Keratinocyte (primary cell): ENCODE measurements around the gene CDH13. TPM values are rescaled to one million over a fixed set of nuclear protein-coding genes. Genes with fewer than 3 reads are reported as not detected.

Source experiments
- DNase-seq: peaks from one replicate; pipeline ENCODE4 v3.0.0-alpha.2; 2011; ENCODE audit warnings: low read depth, missing footprints, low spot score
- FAIRE-seq: peaks from 2 replicates; lab custom pipeline; 2011; peaks lifted over from hg19 to GRCh38; lab: Jason Lieb, UNC
- H2AFZ ChIP-seq: 2 replicates; pipeline ENCODE4 v1.6.0; 2012; ENCODE audit warnings: low read length, control low read depth, inconsistent platforms; ENCODE audit not compliant: control insufficient read depth
- H3K27ac ChIP-seq: 2 replicates; pipeline ENCODE4 v1.5.1; 2011; ENCODE audit warnings: low read length; ENCODE audit not compliant: control insufficient read depth, insufficient read depth
- H3K27me3 ChIP-seq: 3 replicates; pipeline ENCODE4 v1.6.0; 2011; ENCODE audit warnings: low read length; ENCODE audit not compliant: control insufficient read depth, insufficient read depth; ENCODE audit errors: extremely low read depth
- H3K36me3 ChIP-seq, 2 experiments: 2 replicates in 1 of 2; 3 replicates in 1 of 2; pipeline ENCODE4 v1.5.1; 2011; ENCODE audit warnings: low read length in 2 of 2, mild to moderate bottlenecking in 1 of 2; ENCODE audit not compliant: control insufficient read depth in 2 of 2, insufficient read depth in 2 of 2; ENCODE audit errors: extremely low read depth in 1 of 2
- H3K4me1 ChIP-seq: 3 replicates; pipeline ENCODE4 v1.5.1; 2011; ENCODE audit warnings: low read length; ENCODE audit not compliant: control insufficient read depth, insufficient read depth; ENCODE audit errors: extremely low read depth
- H3K4me2 ChIP-seq: 3 replicates; pipeline ENCODE4 v1.6.0; 2011; ENCODE audit warnings: low read depth, low read length; ENCODE audit not compliant: control insufficient read depth, insufficient read depth; ENCODE audit errors: extremely low read depth
- H3K4me3 ChIP-seq, 3 experiments: fragments of 200-600 bp in 1 of 3; sonication (generic) in 1 of 3; 2 replicates in 2 of 3; 3 replicates in 1 of 3; pipeline ENCODE4 v1.5.1; 2011 to 2016; ENCODE audit warnings: low read length in 3 of 3, mild to moderate bottlenecking in 3 of 3, control low read depth in 2 of 3, inconsistent platforms in 1 of 3, low read depth in 1 of 3, mixed read lengths in 1 of 3, mixed run types in 1 of 3, moderate library complexity in 1 of 3; ENCODE audit not compliant: control insufficient read depth in 2 of 3, insufficient read depth in 2 of 3; ENCODE audit errors: extremely low read depth in 1 of 3
- H3K79me2 ChIP-seq: 2 replicates; pipeline ENCODE4 v1.6.0; 2012; ENCODE audit warnings: low read length; ENCODE audit not compliant: control insufficient read depth, insufficient read depth
- H3K9ac ChIP-seq: 3 replicates; pipeline ENCODE4 v1.6.0; 2011; ENCODE audit warnings: low read length; ENCODE audit not compliant: control insufficient read depth, insufficient read depth; ENCODE audit errors: extremely low read depth
- H3K9me1 ChIP-seq: 3 replicates; pipeline ENCODE4 v1.6.0; 2011; ENCODE audit warnings: low read length; ENCODE audit not compliant: control insufficient read depth, insufficient read depth; ENCODE audit errors: extremely low read depth
- H3K9me3 ChIP-seq: 2 replicates; pipeline ENCODE4 v1.5.1; 2012; ENCODE audit warnings: low read depth, low read length; ENCODE audit not compliant: control insufficient read depth
- H4K20me1 ChIP-seq: 3 replicates; pipeline ENCODE4 v1.6.0; 2011; ENCODE audit warnings: low read length; ENCODE audit not compliant: control insufficient read depth, insufficient read depth; ENCODE audit errors: extremely low read depth
- EZH2 ChIP-seq: IDR thresholded peaks from one replicate; pipeline ENCODE4 v1.6.1; 2012; ENCODE audit warnings: inconsistent platforms, mild to moderate bottlenecking, low read length, moderate library complexity
- dilution Hi-C: fragments of 300-500 bp; cut with MboI; formaldehyde crosslinking; loops from one replicate; pipeline ENCODE4 v1.7.0; 2020; ENCODE audit warnings: low sequenced_read_pairs; ENCODE audit not compliant: extremely low pct_ligation_motif_present
- polyA plus RNA-seq, 5 experiments: library from polyadenylated mRNA; depleted of rRNA in 3 of 5; stranded (reverse) in 3 of 5; stranded (forward) in 1 of 5; unstranded in 1 of 5; fragments of >200 nt; gene quantifications; 1 replicate in 1 of 5; 2 replicates in 3 of 5; 3 replicates in 1 of 5; pipeline versions ENCODE4 v1.2.1 to v1.2.3, GENCODE V29; 2011 to 2012; ENCODE audit warnings: missing spikeins in 2 of 5, low read depth in 1 of 5, low replicate concordance in 1 of 5
- TF ChIP-seq, protein P1 (sequence below), 3 experiments: IDR thresholded peaks in 1 of 3; conservative IDR thresholded peaks in 1 of 3; optimal IDR thresholded peaks in 1 of 3; 2 replicates in 2 of 3; 3 replicates in 1 of 3; pipeline versions ENCODE3 to v1.5.1; 2011; ENCODE audit warnings: low read length in 3 of 3, mild to moderate bottlenecking in 3 of 3, moderate library complexity in 2 of 3, control low read depth in 1 of 3, inconsistent platforms in 1 of 3; ENCODE audit not compliant: insufficient read depth in 2 of 3; ENCODE audit errors: extremely low read depth in 1 of 3

The CDH13 gene
- polyA plus RNA-seq, 1 donor (not counting 4 experiments of a cell fraction or from before 2014, with no cell fraction given), result 111 TPM

DNA sequence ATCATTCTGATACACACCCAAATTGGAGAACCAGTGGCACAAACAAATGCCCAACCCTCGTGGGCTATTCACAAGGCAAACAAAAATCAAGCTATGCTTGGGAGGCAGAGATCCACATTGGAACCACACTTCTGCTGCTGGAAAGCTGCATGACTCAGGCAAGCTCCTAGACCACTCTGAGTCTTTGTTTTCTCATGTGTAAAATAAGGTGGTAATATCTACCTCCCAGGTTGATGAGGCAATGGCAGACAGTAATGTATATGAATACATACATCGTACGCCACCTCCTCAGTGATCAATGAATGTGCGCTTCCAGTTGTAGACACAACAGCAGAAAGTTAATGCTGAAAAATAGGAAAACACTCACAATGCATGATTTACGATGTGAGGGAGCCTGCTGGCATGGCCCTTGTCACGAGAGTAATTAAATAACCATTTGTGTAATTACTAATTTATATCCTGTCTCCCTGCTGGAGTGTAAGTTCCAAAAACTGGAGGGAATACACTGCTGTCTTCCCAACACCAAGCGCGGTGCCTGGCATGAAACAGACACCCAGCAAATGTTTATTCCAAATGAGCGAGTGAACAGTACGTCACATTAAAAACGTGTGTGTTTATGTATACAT, 1111.1 kb downstream of the CDH13 start:
- Histone ChIP-seq H3K36me3 (no peaks in the 10 kb centered on the region), H3K9ac (no peak overlapping the region), H3K27me3 (no peaks in the 10 kb centered on the region), H3K79me2 (no peaks in the 10 kb centered on the region), H3K9me3 (no peaks in the 10 kb centered on the region), H3K27ac (no peak overlapping the region), H3K9me1 (no peaks in the 10 kb centered on the region), H3K4me2 (no peak overlapping the region), H3K4me1 (no peaks in the 10 kb centered on the region), H3K4me3 (no peak overlapping the region), H4K20me1 (no peaks in the 10 kb centered on the region), H2AFZ (no peak overlapping the region)
- DNase-seq (no peak), FAIRE-seq (no peak)
- dilution Hi-C loops, result no loop called here
- TF ChIP-seq EZH2, result no peak
- TF ChIP-seq, protein P1, sequence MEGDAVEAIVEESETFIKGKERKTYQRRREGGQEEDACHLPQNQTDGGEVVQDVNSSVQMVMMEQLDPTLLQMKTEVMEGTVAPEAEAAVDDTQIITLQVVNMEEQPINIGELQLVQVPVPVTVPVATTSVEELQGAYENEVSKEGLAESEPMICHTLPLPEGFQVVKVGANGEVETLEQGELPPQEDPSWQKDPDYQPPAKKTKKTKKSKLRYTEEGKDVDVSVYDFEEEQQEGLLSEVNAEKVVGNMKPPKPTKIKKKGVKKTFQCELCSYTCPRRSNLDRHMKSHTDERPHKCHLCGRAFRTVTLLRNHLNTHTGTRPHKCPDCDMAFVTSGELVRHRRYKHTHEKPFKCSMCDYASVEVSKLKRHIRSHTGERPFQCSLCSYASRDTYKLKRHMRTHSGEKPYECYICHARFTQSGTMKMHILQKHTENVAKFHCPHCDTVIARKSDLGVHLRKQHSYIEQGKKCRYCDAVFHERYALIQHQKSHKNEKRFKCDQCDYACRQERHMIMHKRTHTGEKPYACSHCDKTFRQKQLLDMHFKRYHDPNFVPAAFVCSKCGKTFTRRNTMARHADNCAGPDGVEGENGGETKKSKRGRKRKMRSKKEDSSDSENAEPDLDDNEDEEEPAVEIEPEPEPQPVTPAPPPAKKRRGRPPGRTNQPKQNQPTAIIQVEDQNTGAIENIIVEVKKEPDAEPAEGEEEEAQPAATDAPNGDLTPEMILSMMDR (optimal IDR thresholded peaks at IDR 0.05 in 1 of 3, IDR thresholded peaks at IDR 0.05 in 1 of 3, conservative IDR thresholded peaks at IDR 0.05 in 1 of 3; ENCODE audit: extremely low read depth in 1 of 3, insufficient read depth in 2 of 3, low read length in 3 of 3), result no peak

DNA sequence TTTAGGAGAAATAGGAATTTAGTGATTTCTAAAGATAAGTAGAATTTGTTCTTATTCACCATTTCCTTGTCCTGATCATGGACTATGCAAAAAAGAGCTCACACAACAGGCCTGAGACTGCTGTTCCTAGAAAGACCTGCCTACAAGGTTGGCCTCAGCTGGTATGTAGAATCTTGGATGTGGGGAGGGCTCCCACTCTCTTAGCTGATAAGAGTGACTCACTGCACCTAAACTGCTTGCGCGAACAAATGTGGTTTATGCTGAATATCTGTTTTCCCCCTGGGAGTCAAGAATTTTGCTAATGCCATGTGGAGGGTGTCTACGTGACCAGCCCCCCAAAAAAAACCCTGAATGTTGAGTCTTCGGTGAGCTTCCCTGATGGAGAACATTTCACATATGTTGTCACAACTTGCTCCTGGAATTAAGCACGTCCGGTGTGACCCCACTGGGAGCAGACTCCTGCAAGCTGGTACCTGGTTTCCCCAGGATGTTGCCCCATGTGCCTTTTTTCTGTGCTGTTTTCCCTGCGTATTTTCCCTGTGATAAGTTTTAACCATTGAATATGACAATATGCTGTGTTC, 1112.2 kb downstream of the CDH13 start:
- Histone ChIP-seq H3K36me3 (no peaks in the 10 kb centered on the region), H3K9me3 (no peaks in the 10 kb centered on the region), H3K27ac (no peak overlapping the region), H3K79me2 (no peaks in the 10 kb centered on the region), H3K9me1 (no peaks in the 10 kb centered on the region), H4K20me1 (no peaks in the 10 kb centered on the region), H2AFZ (no peak overlapping the region), H3K4me1 (no peaks in the 10 kb centered on the region), H3K9ac (no peak overlapping the region), H3K4me3 (no peak overlapping the region), H3K27me3 (no peaks in the 10 kb centered on the region), H3K4me2 (no peak overlapping the region)
- dilution Hi-C loops, result no loop called here
- TF ChIP-seq EZH2, result no peak
- TF ChIP-seq, protein P1 (optimal IDR thresholded peaks at IDR 0.05 in 1 of 3, IDR thresholded peaks at IDR 0.05 in 1 of 3, conservative IDR thresholded peaks at IDR 0.05 in 1 of 3; ENCODE audit: extremely low read depth in 1 of 3, insufficient read depth in 2 of 3, low read length in 3 of 3), result no peak
- FAIRE-seq (no peak), DNase-seq (no peak)
